Large intestine (tissue), 3 donors: ENCODE measurements around the gene COA4. TPM values are rescaled to one million over a fixed set of nuclear protein-coding genes. Genes with fewer than 3 reads are reported as not detected.
"Not testable (repeated sequence)": the region's sequence is repeated elsewhere in the genome, so short reads cannot be mapped to it uniquely, and the experiment has no call there.

Source experiments
- DNase-seq, 2 donors: peaks; one replicate each; pipeline versions ENCODE4 v3.0.0 to v3.0.0-alpha.2; 2013
- H3K27ac ChIP-seq: one replicate; pipeline ENCODE4 v1.5.1; 2013; ENCODE audit warnings: low read length
- H3K27me3 ChIP-seq: 2 replicates; pipeline ENCODE4 v1.6.1; 2013; ENCODE audit warnings: low read length; ENCODE audit not compliant: control insufficient read depth, insufficient read depth
- H3K36me3 ChIP-seq: 2 replicates; pipeline ENCODE4 v1.6.1; 2013; ENCODE audit warnings: low read length; ENCODE audit not compliant: control insufficient read depth, insufficient read depth
- H3K4me1 ChIP-seq: one replicate; pipeline ENCODE4 v1.6.1; 2013; ENCODE audit warnings: low read length; ENCODE audit not compliant: control insufficient read depth, insufficient read depth
- H3K4me3 ChIP-seq: one replicate; pipeline ENCODE4 v1.5.1; 2013; ENCODE audit warnings: low read length
- H3K9me3 ChIP-seq: one replicate; pipeline ENCODE4 v1.6.1; 2013; ENCODE audit warnings: mild to moderate bottlenecking, low read depth, low read length, moderate library complexity; ENCODE audit not compliant: control insufficient read depth
- WGBS: methylation state at CpG from one replicate; pipeline ENCODE4 v1.1.5; 2013; ENCODE audit warnings: low lambda C conversion rate; ENCODE audit not compliant: insufficient coverage; 5-methylcytosine and 5-hydroxymethylcytosine counted together
- polyA plus RNA-seq: library from polyadenylated mRNA; unstranded; fragments of 120-200 nt; gene quantifications from one replicate; pipeline ENCODE4 v1.2.1, GENCODE V29; 2013

COA4 gene
- polyA plus RNA-seq, 1 donor, result 84.9 TPM

- H3K4me1 ChIP-seq, result no peaks in the 10 kb centered on the region
- H3K9me3 ChIP-seq, result no peaks in the 10 kb centered on the region
- no peak overlapping the region for H3K4me3 ChIP-seq
- peaks cover 30% of the 10 kb centered on the region for H3K36me3 ChIP-seq
- no peak for DNase-seq
- WGBS, result no CpG with 5 or more reads among the region's 5 CpGs
- H3K27ac ChIP-seq, result no peak overlapping the region
- no peaks in the 10 kb centered on the region for H3K27me3 ChIP-seq
These were observed 18.2 kb upstream of the COA4 start for GRCh38 chr11:73894725-73895335.

- no peak for DNase-seq
- Histone ChIP-seq H3K4me3 (no peak overlapping the region), H3K27me3 (no peaks in the 10 kb centered on the region), H3K36me3 (peaks cover 31% of the 10 kb centered on the region), H3K27ac (no peak overlapping the region), H3K9me3 (no peaks in the 10 kb centered on the region), H3K4me1 (no peaks in the 10 kb centered on the region)
- 100% methylated on average over 2 of the region's 3 CpGs for WGBS
These were observed 16.4 kb upstream of the COA4 start for GRCh38 chr11:73893041-73893440.

- Histone ChIP-seq H3K9me3 (no peaks in the 10 kb centered on the region), H3K27me3 (no peaks in the 10 kb centered on the region), H3K36me3 (peaks cover 32% of the 10 kb centered on the region), H3K4me1 (no peaks in the 10 kb centered on the region), H3K27ac (no peak overlapping the region), H3K4me3 (no peak overlapping the region)
- no CpG with 5 or more reads among the region's 1 CpG for WGBS
- DNase-seq, result no peak
These were observed 12.9 kb upstream of the COA4 start for GRCh38 chr11:73889536-73889935.

- H3K36me3 ChIP-seq, result peaks cover 32% of the 10 kb centered on the region
- WGBS, result no CpG with 5 or more reads among the region's 1 CpG
These were observed 12.4 kb upstream of the COA4 start for GRCh38 chr11:73889019-73889418.

GRCh38 chr11:73888244-73888643, 11.6 kb upstream of the COA4 start:
- DNase-seq, result no peak
- Histone ChIP-seq H3K36me3 (peaks cover 31% of the 10 kb centered on the region), H3K4me3 (no peak overlapping the region), H3K27me3 (no peaks in the 10 kb centered on the region), H3K27ac (no peak overlapping the region), H3K4me1 (no peaks in the 10 kb centered on the region), H3K9me3 (no peaks in the 10 kb centered on the region)
- no CpG with 5 or more reads among the region's 3 CpGs for WGBS

More at GRCh38 chr11:73889019-73889418, 12.4 kb upstream of the COA4 start:
- H3K27me3 ChIP-seq, result no peaks in the 10 kb centered on the region
- no peak overlapping the region for H3K27ac ChIP-seq
- H3K9me3 ChIP-seq, result no peaks in the 10 kb centered on the region
- no peak overlapping the region for H3K4me3 ChIP-seq
- no peak for DNase-seq
- no peaks in the 10 kb centered on the region for H3K4me1 ChIP-seq

GRCh38 chr11:73883856-73884255, 7.2 kb upstream of the COA4 start:
- Histone ChIP-seq H3K27ac (no peak overlapping the region), H3K4me1 (no peaks in the 10 kb centered on the region), H3K4me3 (no peak overlapping the region), H3K9me3 (no peaks in the 10 kb centered on the region), H3K27me3 (no peaks in the 10 kb centered on the region), H3K36me3 (peaks cover 16% of the 10 kb centered on the region)
- 100% methylated on average over 1 of the region's 2 CpGs for WGBS
- DNase-seq, result no peak

GRCh38 chr11:73880449-73880848, 3.8 kb upstream of the COA4 start:
- not testable (repeated sequence) for H3K27ac ChIP-seq, H3K36me3 ChIP-seq, DNase-seq, H3K9me3 ChIP-seq, H3K27me3 ChIP-seq, H3K4me3 ChIP-seq
- H3K4me1 ChIP-seq, result peaks cover 13% of the 10 kb centered on the region
- no CpG with 5 or more reads among the region's 10 CpGs for WGBS

- Histone ChIP-seq H3K4me3 (no peak overlapping the region), H3K27ac (no peak overlapping the region), H3K36me3 (peaks cover 16% of the 10 kb centered on the region), H3K4me1 (peaks cover 21% of the 10 kb centered on the region), H3K27me3 (no peaks in the 10 kb centered on the region), H3K9me3 (no peaks in the 10 kb centered on the region)
- no peak for DNase-seq
- no CpG with 5 or more reads among the region's 1 CpG for WGBS
These were observed 2.1 kb upstream of the COA4 start for GRCh38 chr11:73878771-73879170.

- DNase-seq, result peak in 1 of 2 donors; percentile 34
- no CpG with 5 or more reads among the region's 8 CpGs for WGBS
- Histone ChIP-seq H3K4me1 (peaks cover 21% of the 10 kb centered on the region), H3K9me3 (no peaks in the 10 kb centered on the region), H3K27me3 (no peaks in the 10 kb centered on the region), H3K27ac (peak overlapping the region; percentile 97), H3K4me3 (peak overlapping the region; percentile 70), H3K36me3 (peaks cover 38% of the 10 kb centered on the region)
These were observed 806 bp downstream of the COA4 start for GRCh38 chr11:73875840-73876239.

GRCh38 chr11:73875380-73875779, 1.3 kb downstream of the COA4 start:
- Histone ChIP-seq H3K27ac (peak overlapping the region; percentile 97), H3K36me3 (peaks cover 40% of the 10 kb centered on the region), H3K4me3 (peak overlapping the region; percentile 70), H3K4me1 (peaks cover 21% of the 10 kb centered on the region), H3K9me3 (no peaks in the 10 kb centered on the region), H3K27me3 (no peaks in the 10 kb centered on the region)
- peak in 1 of 2 donors; percentile 21 for DNase-seq
- WGBS, result 63% methylated on average over 1 of the region's 1 CpG

GRCh38 chr11:73872749-73873357, 3.8 kb downstream of the COA4 start:
- H3K4me3 ChIP-seq, result no peak overlapping the region
- no peaks in the 10 kb centered on the region for H3K9me3 ChIP-seq
- H3K27ac ChIP-seq, result no peak overlapping the region
- H3K36me3 ChIP-seq, result peaks cover 43% of the 10 kb centered on the region
- WGBS, result no CpG with 5 or more reads among the region's 9 CpGs
- no peak for DNase-seq
- no peaks in the 10 kb centered on the region for H3K27me3 ChIP-seq
- peaks cover 35% of the 10 kb centered on the region for H3K4me1 ChIP-seq
